K562 (cell line): ENCODE data around the gene PTPRU. TPM values are rescaled to one million over a fixed set of nuclear protein-coding genes. Genes with fewer than 3 reads are reported as not detected.

Experiments used
- ATF7 ChIP-seq: fragments of 450-650 bp; IDR thresholded peaks from 2 replicates; pipeline ENCODE4 v1.7.1; 2014; ENCODE audit warnings: mild to moderate bottlenecking, moderate library complexity
- BRF2 ChIP-seq: IDR thresholded peaks from 3 replicates; pipeline ENCODE4 v1.6.1; 2011; ENCODE audit warnings: borderline replicate concordance, mild to moderate bottlenecking; ENCODE audit not compliant: insufficient read length, insufficient read depth
- CBFA2T2 ChIP-seq: fragments of 450-650 bp; conservative IDR thresholded peaks from 2 replicates; pipeline ENCODE4 v1.6.1; 2017; ENCODE audit warnings: mild to moderate bottlenecking
- CREM ChIP-seq: IDR thresholded peaks from 2 replicates; pipeline ENCODE4 v1.6.1; 2014; ENCODE audit warnings: antibody characterized with exemption, low read depth
- DLX4 ChIP-seq: fragments of 250-450 bp; sonication (Bioruptor Pico); IDR thresholded peaks from 2 replicates; pipeline ENCODE4 v1.6.1; 2021; ENCODE audit warnings: mild to moderate bottlenecking
- EP300 ChIP-seq: IDR thresholded peaks from 2 replicates; pipeline ENCODE4 v1.6.1; 2012; ENCODE audit warnings: low read length, improper control_type of control experiment
- ERF ChIP-seq: fragments of 450-650 bp; formaldehyde crosslinking; IDR thresholded peaks from 2 replicates; pipeline ENCODE4 v1.4.0; 2020; ENCODE audit warnings: mild to moderate bottlenecking, mixed read lengths
- ETS2 ChIP-seq: IDR thresholded peaks from 2 replicates; pipeline ENCODE4 v1.6.1; 2016; ENCODE audit warnings: borderline replicate concordance, missing genetic modification characterization, mild to moderate bottlenecking, moderate library complexity, missing compliant biosample characterization; ENCODE audit not compliant: poor library complexity, severe bottlenecking
- KAT8 ChIP-seq: fragments of 450-650 bp; IDR thresholded peaks from 2 replicates; pipeline ENCODE4 v1.6.1; 2016; ENCODE audit warnings: low read depth, mild to moderate bottlenecking
- KDM4B ChIP-seq, 2 experiments: fragments of 450-650 bp in 1 of 2; sonication (generic) in 1 of 2; IDR thresholded peaks; 2 replicates each; pipeline ENCODE4 v1.6.1; 2016 to 2017; ENCODE audit warnings: borderline replicate concordance in 2 of 2, antibody characterized with exemption in 1 of 2, low read depth in 1 of 2, mild to moderate bottlenecking in 1 of 2
- NUFIP1 ChIP-seq: fragments of 450-650 bp; IDR thresholded peaks from 2 replicates; pipeline ENCODE4 v1.6.1; 2018; ENCODE audit not compliant: partially characterized antibody
- RCOR1 ChIP-seq, 2 experiments: IDR thresholded peaks; 2 replicates each; pipeline ENCODE4 v1.6.1; 2012; ENCODE audit warnings: low read depth in 2 of 2, low read length in 2 of 2, borderline replicate concordance in 1 of 2, improper control_type of control experiment in 1 of 2
- SMAD3 ChIP-seq: fragments of 450-650 bp; formaldehyde crosslinking; conservative IDR thresholded peaks from 2 replicates; pipeline ENCODE4 v1.4.0; 2020; ENCODE audit warnings: mild to moderate bottlenecking
- SMAD4 ChIP-seq: fragments of 250-450 bp; sonication (Bioruptor Pico); conservative IDR thresholded peaks from 2 replicates; pipeline ENCODE4 v1.8.0; 2021; ENCODE audit warnings: inconsistent platforms, mild to moderate bottlenecking, moderate library complexity
- SRSF7 ChIP-seq: fragments of 200-400 bp; formaldehyde crosslinking; optimal IDR thresholded peaks from 2 replicates; pipeline ENCODE3; 2017; ENCODE audit warnings: mild to moderate bottlenecking, low read depth, low read length
- STAT5B ChIP-seq: fragments of 250-450 bp; sonication (Bioruptor Pico); IDR thresholded peaks from 2 replicates; pipeline ENCODE4 v1.8.0; 2021; ENCODE audit warnings: mild to moderate bottlenecking, inconsistent platforms
- ZNF24 ChIP-seq: fragments of 450-650 bp; IDR thresholded peaks from 2 replicates; pipeline ENCODE4 v1.6.1; 2016
- ZNF408 ChIP-seq: fragments of 250-450 bp; sonication (Bioruptor Pico); IDR thresholded peaks from 2 replicates; pipeline ENCODE4 v1.4.0; 2020; ENCODE audit warnings: low read depth, mild to moderate bottlenecking, moderate library complexity
- ZNF436 ChIP-seq: fragments of 250-450, 450-650 bp; sonication (Bioruptor Pico); formaldehyde crosslinking; IDR thresholded peaks from 2 replicates; pipeline ENCODE4 v1.7.0; 2020; ENCODE audit warnings: mild to moderate bottlenecking
- ZNF644 ChIP-seq: fragments of 200-800 bp; sonication (Bioruptor generic); IDR thresholded peaks from 2 replicates; pipeline ENCODE4 v1.6.1; 2016; ENCODE audit warnings: low read depth, missing genetic modification characterization, missing compliant biosample characterization
- polyA plus RNA-seq, 8 experiments: library from polyadenylated mRNA; depleted of rRNA in 4 of 8; stranded (reverse) in 5 of 8; unstranded in 3 of 8; fragments of >200 nt; fragmentation: Nextera tagmentation in 2 of 8; fragmentation: Illumina TruSeq in 1 of 8; extraction: Ambion mirVana in 2 of 8; extraction: Trizol in 1 of 8; gene quantifications; 2 replicates each; pipeline versions ENCODE4 v1.2.1 to v1.2.3, GENCODE V29; 2011 to 2014; ENCODE audit warnings: inconsistent platforms in 1 of 8, missing spikeins in 1 of 8
- total RNA-seq, 7 experiments: library from RNA; depleted of rRNA in 6 of 7; stranded (reverse); fragments of >200 nt in 6 of 7; fragmentation: Illumina TruSeq in 2 of 7; extraction: Trizol in 2 of 7; gene quantifications; 2 replicates each; pipeline versions ENCODE4 v1.2.1 to v1.2.3, GENCODE V29; 2011 to 2021; ENCODE audit warnings: low replicate concordance in 1 of 7
- TF ChIP-seq, protein P1 (sequence below), 2 experiments: fragments of 450-650 bp in 1 of 2; sonication (generic) in 1 of 2; formaldehyde crosslinking; conservative IDR thresholded peaks; 2 replicates each; pipeline versions ENCODE4 v1.4.0 to v1.8.1; 2020 to 2022; ENCODE audit warnings: mild to moderate bottlenecking in 1 of 2, missing genetic modification reagents in 1 of 2
- TF ChIP-seq, protein P2 (sequence below): sonication (generic); formaldehyde crosslinking; IDR thresholded peaks from 2 replicates; pipeline ENCODE4 v1.8.0; 2022; ENCODE audit warnings: mild to moderate bottlenecking, missing genetic modification reagents, borderline replicate concordance
- TF ChIP-seq, protein P3 (sequence below): fragments of 150-350 bp; conservative IDR thresholded peaks from 2 replicates; pipeline ENCODE4 v1.6.1; 2014; ENCODE audit warnings: low read length

PTPRU gene
- total and polyA plus RNA-seq, 9 of the 15 experiments (the other 6 are each of a cell fraction or from before 2014, with no cell fraction given), result 0.01 to 2.9 (median 1.0) TPM

DNA sequence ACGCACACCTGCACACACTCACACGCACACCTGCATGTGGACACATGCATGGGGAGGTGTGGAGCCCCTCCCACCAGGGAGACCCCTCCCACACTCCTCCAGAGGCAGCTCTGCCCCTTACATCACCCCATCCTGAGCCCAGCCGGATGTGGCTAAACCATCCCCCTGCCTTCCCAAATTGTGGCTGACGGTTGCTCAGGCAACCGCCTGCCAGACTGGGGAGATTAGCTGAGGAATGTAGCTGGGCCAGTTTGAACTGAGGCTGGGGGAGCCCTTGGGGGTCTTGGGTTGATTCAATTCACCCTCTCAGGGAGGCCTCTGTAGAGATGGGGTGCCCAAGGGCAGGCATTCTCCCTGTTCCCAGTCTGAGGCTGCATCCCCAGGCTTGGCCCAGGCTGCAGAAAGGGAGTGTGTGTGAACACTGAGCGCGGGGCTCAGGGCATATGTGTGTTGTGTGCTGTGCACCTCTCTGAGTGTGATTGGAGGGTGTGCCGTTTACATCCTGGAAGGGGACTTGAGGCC is 12.9 kb downstream of the PTPRU start (continued):
- TF ChIP-seq DLX4 (no peak), EP300 (peak; percentile 36; the same call in 1 of the 2 replicates), ZNF24 (no peak), ATF7 (0 out of 2 replicates have a peak, but pooled peaks have one; percentile 36), KAT8 (no peak), RCOR1 (IDR thresholded peaks at IDR 0.05; ENCODE audit: borderline replicate concordance in 1 of 2, low read depth in 2 of 2, low read length in 2 of 2) (peak in 1 of 2 experiments; percentile 14; a peak in 1 of 4 replicates), ETS2 (tag) (no peak), KDM4B (IDR thresholded peaks at IDR 0.05; ENCODE audit: borderline replicate concordance in 2 of 2, low read depth in 1 of 2) (no peak; a peak in 1 of 4 replicates), ERF (no peak), SMAD3 (CRISPR knock-in tag) (no peak), ZNF436 (CRISPR knock-in tag) (no peak), STAT5B (no peak), SRSF7 (no peak), ZNF408 (no peak), CBFA2T2 (no peak), ZNF644 (tag) (no peak), NUFIP1 (no peak), BRF2 (no peak), SMAD4 (CRISPR knock-in tag) (peak; percentile 85), CREM (no peak)
- TF ChIP-seq, protein P1, sequence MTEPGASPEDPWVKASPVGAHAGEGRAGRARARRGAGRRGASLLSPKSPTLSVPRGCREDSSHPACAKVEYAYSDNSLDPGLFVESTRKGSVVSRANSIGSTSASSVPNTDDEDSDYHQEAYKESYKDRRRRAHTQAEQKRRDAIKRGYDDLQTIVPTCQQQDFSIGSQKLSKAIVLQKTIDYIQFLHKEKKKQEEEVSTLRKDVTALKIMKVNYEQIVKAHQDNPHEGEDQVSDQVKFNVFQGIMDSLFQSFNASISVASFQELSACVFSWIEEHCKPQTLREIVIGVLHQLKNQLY (CRISPR knock-in tag; conservative IDR thresholded peaks at IDR 0.05), result no peak
- TF ChIP-seq, protein P2, sequence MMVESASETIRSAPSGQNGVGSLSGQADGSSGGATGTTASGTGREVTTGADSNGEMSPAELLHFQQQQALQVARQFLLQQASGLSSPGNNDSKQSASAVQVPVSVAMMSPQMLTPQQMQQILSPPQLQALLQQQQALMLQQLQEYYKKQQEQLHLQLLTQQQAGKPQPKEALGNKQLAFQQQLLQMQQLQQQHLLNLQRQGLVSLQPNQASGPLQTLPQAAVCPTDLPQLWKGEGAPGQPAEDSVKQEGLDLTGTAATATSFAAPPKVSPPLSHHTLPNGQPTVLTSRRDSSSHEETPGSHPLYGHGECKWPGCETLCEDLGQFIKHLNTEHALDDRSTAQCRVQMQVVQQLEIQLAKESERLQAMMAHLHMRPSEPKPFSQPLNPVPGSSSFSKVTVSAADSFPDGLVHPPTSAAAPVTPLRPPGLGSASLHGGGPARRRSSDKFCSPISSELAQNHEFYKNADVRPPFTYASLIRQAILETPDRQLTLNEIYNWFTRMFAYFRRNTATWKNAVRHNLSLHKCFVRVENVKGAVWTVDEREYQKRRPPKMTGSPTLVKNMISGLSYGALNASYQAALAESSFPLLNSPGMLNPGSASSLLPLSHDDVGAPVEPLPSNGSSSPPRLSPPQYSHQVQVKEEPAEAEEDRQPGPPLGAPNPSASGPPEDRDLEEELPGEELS, result no peak
- TF ChIP-seq, protein P3, sequence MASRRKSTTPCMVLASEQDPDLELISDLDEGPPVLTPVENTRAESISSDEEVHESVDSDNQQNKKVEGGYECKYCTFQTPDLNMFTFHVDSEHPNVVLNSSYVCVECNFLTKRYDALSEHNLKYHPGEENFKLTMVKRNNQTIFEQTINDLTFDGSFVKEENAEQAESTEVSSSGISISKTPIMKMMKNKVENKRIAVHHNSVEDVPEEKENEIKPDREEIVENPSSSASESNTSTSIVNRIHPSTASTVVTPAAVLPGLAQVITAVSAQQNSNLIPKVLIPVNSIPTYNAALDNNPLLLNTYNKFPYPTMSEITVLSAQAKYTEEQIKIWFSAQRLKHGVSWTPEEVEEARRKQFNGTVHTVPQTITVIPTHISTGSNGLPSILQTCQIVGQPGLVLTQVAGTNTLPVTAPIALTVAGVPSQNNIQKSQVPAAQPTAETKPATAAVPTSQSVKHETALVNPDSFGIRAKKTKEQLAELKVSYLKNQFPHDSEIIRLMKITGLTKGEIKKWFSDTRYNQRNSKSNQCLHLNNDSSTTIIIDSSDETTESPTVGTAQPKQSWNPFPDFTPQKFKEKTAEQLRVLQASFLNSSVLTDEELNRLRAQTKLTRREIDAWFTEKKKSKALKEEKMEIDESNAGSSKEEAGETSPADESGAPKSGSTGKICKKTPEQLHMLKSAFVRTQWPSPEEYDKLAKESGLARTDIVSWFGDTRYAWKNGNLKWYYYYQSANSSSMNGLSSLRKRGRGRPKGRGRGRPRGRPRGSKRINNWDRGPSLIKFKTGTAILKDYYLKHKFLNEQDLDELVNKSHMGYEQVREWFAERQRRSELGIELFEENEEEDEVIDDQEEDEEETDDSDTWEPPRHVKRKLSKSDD, result no peak
